ENCODE results near the gene SCCPDH.

The SCCPDH gene

GRCh38 chr1:246768403-246769020 lies 44.3 kb downstream of the SCCPDH start:
- no peaks in the 10 kb centered on the region for H3K9me3 ChIP-seq (ENCODE audit: insufficient read depth, low read length)
- H4K20me1 ChIP-seq (ENCODE audit: insufficient read depth, low read length) = peaks cover 3% of the 10 kb centered on the region; the same call in 1 of the 2 replicates
- no peaks in the 10 kb centered on the region for H3K27me3 ChIP-seq (ENCODE audit: low read depth, low read length)
- H3K9ac ChIP-seq (ENCODE audit: low read length) = no peak overlapping the region
- H3K36me3 ChIP-seq (replicated peaks; ENCODE audit: low read depth, low read length) = peaks cover 18% of the 10 kb centered on the region
- H2AFZ ChIP-seq (ENCODE audit: low read depth, low read length) = no peak overlapping the region
- no peak overlapping the region for H3K4me2 ChIP-seq (ENCODE audit: low read length)
- peaks cover 9% of the 10 kb centered on the region for H3K4me1 ChIP-seq (ENCODE audit: low read length)
- H3K27ac ChIP-seq (ENCODE audit: low read length) = no peak overlapping the region
- H3K79me2 ChIP-seq (ENCODE audit: low read length) = no peaks in the 10 kb centered on the region
- H3K4me3 ChIP-seq (ENCODE audit: low read length) = no peak overlapping the region
- no peak for TF ChIP-seq EZH2phosphoT487 (IDR thresholded peaks at IDR 0.05; ENCODE audit: low read depth)
- TF ChIP-seq CTCF (IDR thresholded peaks at IDR 0.05; ENCODE audit: low read depth, low read length) = no peak

- TF ChIP-seq CTCF (IDR thresholded peaks at IDR 0.05; ENCODE audit: low read depth, low read length) (no peak), EZH2phosphoT487 (IDR thresholded peaks at IDR 0.05; ENCODE audit: low read depth) (no peak)
- H3K9ac ChIP-seq (ENCODE audit: low read length) = no peak overlapping the region
- no peak overlapping the region for H3K4me3 ChIP-seq (ENCODE audit: low read length)
- H2AFZ ChIP-seq (ENCODE audit: low read depth, low read length) = no peak overlapping the region
- H3K36me3 ChIP-seq (replicated peaks; ENCODE audit: low read depth, low read length) = peaks cover 18% of the 10 kb centered on the region
- peaks cover 3% of the 10 kb centered on the region; the same call in 1 of the 2 replicates for H4K20me1 ChIP-seq (ENCODE audit: insufficient read depth, low read length)
- H3K27ac ChIP-seq (ENCODE audit: low read length) = no peak overlapping the region
- H3K27me3 ChIP-seq (ENCODE audit: low read depth, low read length) = no peaks in the 10 kb centered on the region
- H3K4me2 ChIP-seq (ENCODE audit: low read length) = no peak overlapping the region
- H3K9me3 ChIP-seq (ENCODE audit: insufficient read depth, low read length) = no peaks in the 10 kb centered on the region
- H3K79me2 ChIP-seq (ENCODE audit: low read length) = no peaks in the 10 kb centered on the region
- H3K4me1 ChIP-seq (ENCODE audit: low read length) = peaks cover 13% of the 10 kb centered on the region
Observed at GRCh38 chr1:246769306-246769705, 45.1 kb downstream of the SCCPDH start.

- Histone ChIP-seq H3K27me3 (ENCODE audit: low read depth, low read length) (no peaks in the 10 kb centered on the region), H2AFZ (ENCODE audit: low read depth, low read length) (no peak overlapping the region), H3K36me3 (replicated peaks; ENCODE audit: low read depth, low read length) (peaks cover 26% of the 10 kb centered on the region), H3K79me2 (ENCODE audit: low read length) (no peaks in the 10 kb centered on the region), H3K4me1 (ENCODE audit: low read length) (peaks cover 13% of the 10 kb centered on the region), H3K9me3 (ENCODE audit: insufficient read depth, low read length) (no peaks in the 10 kb centered on the region), H3K4me2 (ENCODE audit: low read length) (no peak overlapping the region), H4K20me1 (ENCODE audit: insufficient read depth, low read length) (peaks cover 3% of the 10 kb centered on the region; the same call in 1 of the 2 replicates), H3K27ac (ENCODE audit: low read length) (no peak overlapping the region), H3K9ac (ENCODE audit: low read length) (no peak overlapping the region), H3K4me3 (ENCODE audit: low read length) (no peak overlapping the region)
- TF ChIP-seq EZH2phosphoT487 (IDR thresholded peaks at IDR 0.05; ENCODE audit: low read depth) = no peak
- no peak for TF ChIP-seq CTCF (IDR thresholded peaks at IDR 0.05; ENCODE audit: low read depth, low read length)
Observed at GRCh38 chr1:246771366-246771765, 47.2 kb downstream of the SCCPDH start.

- Histone ChIP-seq H4K20me1 (ENCODE audit: insufficient read depth, low read length) (peaks cover 3% of the 10 kb centered on the region; the same call in 1 of the 2 replicates), H3K79me2 (ENCODE audit: low read length) (no peaks in the 10 kb centered on the region), H3K27me3 (ENCODE audit: low read depth, low read length) (no peaks in the 10 kb centered on the region), H3K4me2 (ENCODE audit: low read length) (peak overlapping the region; percentile 19), H3K9me3 (ENCODE audit: insufficient read depth, low read length) (no peaks in the 10 kb centered on the region), H3K9ac (ENCODE audit: low read length) (no peak overlapping the region), H3K4me1 (ENCODE audit: low read length) (peaks cover 13% of the 10 kb centered on the region), H2AFZ (ENCODE audit: low read depth, low read length) (no peak overlapping the region), H3K36me3 (replicated peaks; ENCODE audit: low read depth, low read length) (peaks cover 29% of the 10 kb centered on the region), H3K4me3 (ENCODE audit: low read length) (no peak overlapping the region), H3K27ac (ENCODE audit: low read length) (no peak overlapping the region)
- TF ChIP-seq EZH2phosphoT487 (IDR thresholded peaks at IDR 0.05; ENCODE audit: low read depth) = no peak
- no peak for TF ChIP-seq CTCF (IDR thresholded peaks at IDR 0.05; ENCODE audit: low read depth, low read length)
Observed at GRCh38 chr1:246772686-246773085, 48.5 kb downstream of the SCCPDH start.
